Measurements from ENCODE around the gene CDH13.

DNA sequence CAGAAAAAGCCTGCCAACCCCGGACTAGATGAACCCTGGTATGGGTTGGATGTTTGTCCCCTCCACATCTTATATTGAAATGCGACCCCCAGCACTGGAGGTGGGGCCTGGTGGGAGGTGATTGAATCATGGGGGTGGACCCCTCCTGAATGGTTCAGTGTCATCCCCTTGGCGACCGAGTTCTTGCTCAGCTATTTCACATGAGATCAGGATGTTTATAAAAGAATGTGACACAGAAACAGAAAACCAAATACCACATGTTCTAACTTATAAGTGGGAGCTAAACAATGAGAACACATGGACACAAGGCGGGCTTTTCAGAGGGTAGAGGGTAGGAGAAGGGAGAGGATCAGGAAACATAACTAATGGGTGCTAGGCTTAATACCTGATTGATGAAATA, 605.0 kb downstream of the CDH13 start:
- TF ChIP-seq, protein P1, sequence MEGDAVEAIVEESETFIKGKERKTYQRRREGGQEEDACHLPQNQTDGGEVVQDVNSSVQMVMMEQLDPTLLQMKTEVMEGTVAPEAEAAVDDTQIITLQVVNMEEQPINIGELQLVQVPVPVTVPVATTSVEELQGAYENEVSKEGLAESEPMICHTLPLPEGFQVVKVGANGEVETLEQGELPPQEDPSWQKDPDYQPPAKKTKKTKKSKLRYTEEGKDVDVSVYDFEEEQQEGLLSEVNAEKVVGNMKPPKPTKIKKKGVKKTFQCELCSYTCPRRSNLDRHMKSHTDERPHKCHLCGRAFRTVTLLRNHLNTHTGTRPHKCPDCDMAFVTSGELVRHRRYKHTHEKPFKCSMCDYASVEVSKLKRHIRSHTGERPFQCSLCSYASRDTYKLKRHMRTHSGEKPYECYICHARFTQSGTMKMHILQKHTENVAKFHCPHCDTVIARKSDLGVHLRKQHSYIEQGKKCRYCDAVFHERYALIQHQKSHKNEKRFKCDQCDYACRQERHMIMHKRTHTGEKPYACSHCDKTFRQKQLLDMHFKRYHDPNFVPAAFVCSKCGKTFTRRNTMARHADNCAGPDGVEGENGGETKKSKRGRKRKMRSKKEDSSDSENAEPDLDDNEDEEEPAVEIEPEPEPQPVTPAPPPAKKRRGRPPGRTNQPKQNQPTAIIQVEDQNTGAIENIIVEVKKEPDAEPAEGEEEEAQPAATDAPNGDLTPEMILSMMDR (IDR thresholded peaks at IDR 0.05; ENCODE audit: low read depth, low read length): no peak
- TF ChIP-seq EZH2phosphoT487 (IDR thresholded peaks at IDR 0.05; ENCODE audit: low read depth): no peak

Measured in OCI-LY3 (cell line).